ENCODE results near the gene KCNMA1.

The KCNMA1 gene

GRCh38 chr10:76972541-76972940 lies 665.1 kb downstream of the KCNMA1 start:
- Histone ChIP-seq H3K9ac (ENCODE audit: low read depth, low read length, poor library complexity) (no peak overlapping the region), H2AFZ (ENCODE audit: low read length) (no peak overlapping the region), H3K27ac (replicated peaks; ENCODE audit: low read length) (no peak overlapping the region), H3K9me3 (replicated peaks in 1 of 2; ENCODE audit: control insufficient read depth in 2 of 2, insufficient read depth in 1 of 2, low read depth in 1 of 2, low read length in 2 of 2) (no peaks in the 10 kb centered on the region), H3K18ac (ENCODE audit: low read length) (no peak overlapping the region), H2AK5ac (ENCODE audit: low read depth, low read length) (no peak overlapping the region), H3K4me3 (ENCODE audit: low read length in 2 of 2) (no peak overlapping the region), H3K27me3 (ENCODE audit: control insufficient read depth in 3 of 3, insufficient read depth in 3 of 3, low read depth in 1 of 3, low read length in 3 of 3) (no peaks in the 10 kb centered on the region), H3K4me2 (ENCODE audit: insufficient read depth, low read length, poor library complexity, severe bottlenecking) (no peak overlapping the region), H2BK12ac (ENCODE audit: low read length) (no peak overlapping the region), H3K79me1 (ENCODE audit: low read depth, low read length) (no peaks in the 10 kb centered on the region), H4K91ac (ENCODE audit: low read depth, low read length, poor library complexity) (no peak overlapping the region), H4K8ac (ENCODE audit: low read depth, low read length) (no peak overlapping the region), H2BK5ac (ENCODE audit: low read length) (no peak overlapping the region), H3K36me3 (replicated peaks in 1 of 2; ENCODE audit: control insufficient read depth in 2 of 2, insufficient read depth in 2 of 2, low read length in 2 of 2) (no peaks in the 10 kb centered on the region), H3K4ac (ENCODE audit: low read length) (no peak overlapping the region), H2BK15ac (ENCODE audit: low read length) (no peak overlapping the region), H3K23ac (ENCODE audit: low read depth, low read length, poor library complexity) (no peak overlapping the region), H3K14ac (ENCODE audit: low read length) (no peak overlapping the region), H3K4me1 (ENCODE audit: control insufficient read depth in 2 of 2, insufficient read depth in 1 of 2, low read depth in 1 of 2, low read length in 2 of 2) (peaks cover 0 to 6% of the 10 kb centered on the region in 2 donors), H2BK120ac (ENCODE audit: low read depth, low read length) (no peak overlapping the region)
- no peak for DNase-seq (ENCODE audit: low spot score)
- no CpG with 5 or more reads among the region's 2 CpGs for WGBS, 2 donors (ENCODE audit: extremely low coverage in 2 of 2, insufficient read length in 2 of 2, insufficient replicate concordance in 1 of 2)

GRCh38 chr10:76971547-76972170 lies 665.9 kb downstream of the KCNMA1 start:
- no peak overlapping the region for H2BK5ac ChIP-seq (ENCODE audit: low read length)
- WGBS, 2 donors (ENCODE audit: extremely low coverage in 2 of 2, insufficient read length in 2 of 2, insufficient replicate concordance in 1 of 2): no CpG with 5 or more reads among the region's 8 CpGs

GRCh38 chr10:76970711-76971519 lies 666.7 kb downstream of the KCNMA1 start:
- H3K27ac ChIP-seq (replicated peaks; ENCODE audit: low read length): no peak overlapping the region
- no CpG with 5 or more reads among the region's 6 CpGs for WGBS, 2 donors (ENCODE audit: extremely low coverage in 2 of 2, insufficient read length in 2 of 2, insufficient replicate concordance in 1 of 2)
- H4K8ac ChIP-seq (ENCODE audit: low read depth, low read length): no peak overlapping the region
- H2BK5ac ChIP-seq (ENCODE audit: low read length): no peak overlapping the region
- H2BK15ac ChIP-seq (ENCODE audit: low read length): no peak overlapping the region
- H3K36me3 ChIP-seq (replicated peaks in 1 of 2; ENCODE audit: control insufficient read depth in 2 of 2, insufficient read depth in 2 of 2, low read length in 2 of 2): no peaks in the 10 kb centered on the region
- no peak overlapping the region for H3K9ac ChIP-seq (ENCODE audit: low read depth, low read length, poor library complexity)
- H3K9me3 ChIP-seq (replicated peaks in 1 of 2; ENCODE audit: control insufficient read depth in 2 of 2, insufficient read depth in 1 of 2, low read depth in 1 of 2, low read length in 2 of 2): no peaks in the 10 kb centered on the region
- no peak overlapping the region for H3K23ac ChIP-seq (ENCODE audit: low read depth, low read length, poor library complexity)
- no peak overlapping the region for H2BK120ac ChIP-seq (ENCODE audit: low read depth, low read length)
- H2BK12ac ChIP-seq (ENCODE audit: low read length): no peak overlapping the region
- H3K4me3 ChIP-seq (ENCODE audit: low read length in 2 of 2): no peak overlapping the region
- H3K27me3 ChIP-seq (ENCODE audit: control insufficient read depth in 3 of 3, insufficient read depth in 3 of 3, low read depth in 1 of 3, low read length in 3 of 3): no peaks in the 10 kb centered on the region
- H3K18ac ChIP-seq (ENCODE audit: low read length): no peak overlapping the region
- no peak overlapping the region for H4K91ac ChIP-seq (ENCODE audit: low read depth, low read length, poor library complexity)
- H3K4me1 ChIP-seq (ENCODE audit: control insufficient read depth in 2 of 2, insufficient read depth in 1 of 2, low read depth in 1 of 2, low read length in 2 of 2): peaks cover 0 to 6% of the 10 kb centered on the region in 2 donors
- no peaks in the 10 kb centered on the region for H3K79me1 ChIP-seq (ENCODE audit: low read depth, low read length)
- no peak overlapping the region for H2AFZ ChIP-seq (ENCODE audit: low read length)
- H3K4ac ChIP-seq (ENCODE audit: low read length): no peak overlapping the region
- H3K14ac ChIP-seq (ENCODE audit: low read length): no peak overlapping the region
- H3K4me2 ChIP-seq (ENCODE audit: insufficient read depth, low read length, poor library complexity, severe bottlenecking): no peak overlapping the region
- DNase-seq (ENCODE audit: low spot score): no peak
- H2AK5ac ChIP-seq (ENCODE audit: low read depth, low read length): no peak overlapping the region

More at GRCh38 chr10:76971547-76972170, 665.9 kb downstream of the KCNMA1 start:
- Histone ChIP-seq H3K4ac (ENCODE audit: low read length) (no peak overlapping the region), H3K18ac (ENCODE audit: low read length) (no peak overlapping the region), H3K9ac (ENCODE audit: low read depth, low read length, poor library complexity) (no peak overlapping the region), H3K27ac (replicated peaks; ENCODE audit: low read length) (no peak overlapping the region), H4K8ac (ENCODE audit: low read depth, low read length) (no peak overlapping the region), H3K9me3 (replicated peaks in 1 of 2; ENCODE audit: control insufficient read depth in 2 of 2, insufficient read depth in 1 of 2, low read depth in 1 of 2, low read length in 2 of 2) (no peaks in the 10 kb centered on the region), H3K23ac (ENCODE audit: low read depth, low read length, poor library complexity) (no peak overlapping the region), H3K4me3 (ENCODE audit: low read length in 2 of 2) (no peak overlapping the region), H3K27me3 (ENCODE audit: control insufficient read depth in 3 of 3, insufficient read depth in 3 of 3, low read depth in 1 of 3, low read length in 3 of 3) (no peaks in the 10 kb centered on the region), H2AK5ac (ENCODE audit: low read depth, low read length) (no peak overlapping the region), H2AFZ (ENCODE audit: low read length) (no peak overlapping the region), H2BK15ac (ENCODE audit: low read length) (no peak overlapping the region), H2BK120ac (ENCODE audit: low read depth, low read length) (no peak overlapping the region), H3K79me1 (ENCODE audit: low read depth, low read length) (no peaks in the 10 kb centered on the region), H3K4me1 (ENCODE audit: control insufficient read depth in 2 of 2, insufficient read depth in 1 of 2, low read depth in 1 of 2, low read length in 2 of 2) (peaks cover 0 to 6% of the 10 kb centered on the region in 2 donors), H4K91ac (ENCODE audit: low read depth, low read length, poor library complexity) (no peak overlapping the region), H3K36me3 (replicated peaks in 1 of 2; ENCODE audit: control insufficient read depth in 2 of 2, insufficient read depth in 2 of 2, low read length in 2 of 2) (no peaks in the 10 kb centered on the region), H3K4me2 (ENCODE audit: insufficient read depth, low read length, poor library complexity, severe bottlenecking) (no peak overlapping the region), H2BK12ac (ENCODE audit: low read length) (no peak overlapping the region), H3K14ac (ENCODE audit: low read length) (no peak overlapping the region)
- DNase-seq (ENCODE audit: low spot score): no peak

- Histone ChIP-seq H3K4me1 (ENCODE audit: control insufficient read depth in 2 of 2, insufficient read depth in 1 of 2, low read depth in 1 of 2, low read length in 2 of 2) (peaks cover 0 to 6% of the 10 kb centered on the region in 2 donors), H3K9ac (ENCODE audit: low read depth, low read length, poor library complexity) (no peak overlapping the region), H3K4me3 (ENCODE audit: low read length in 2 of 2) (peak overlapping the region in 1 of 2 donors; percentile 47), H3K18ac (ENCODE audit: low read length) (no peak overlapping the region), H3K23ac (ENCODE audit: low read depth, low read length, poor library complexity) (no peak overlapping the region), H3K27ac (replicated peaks; ENCODE audit: low read length) (no peak overlapping the region), H3K4ac (ENCODE audit: low read length) (no peak overlapping the region), H4K91ac (ENCODE audit: low read depth, low read length, poor library complexity) (no peak overlapping the region), H2AK5ac (ENCODE audit: low read depth, low read length) (no peak overlapping the region), H3K36me3 (replicated peaks in 1 of 2; ENCODE audit: control insufficient read depth in 2 of 2, insufficient read depth in 2 of 2, low read length in 2 of 2) (no peaks in the 10 kb centered on the region), H3K4me2 (ENCODE audit: insufficient read depth, low read length, poor library complexity, severe bottlenecking) (no peak overlapping the region), H3K9me3 (replicated peaks in 1 of 2; ENCODE audit: control insufficient read depth in 2 of 2, insufficient read depth in 1 of 2, low read depth in 1 of 2, low read length in 2 of 2) (no peaks in the 10 kb centered on the region), H3K14ac (ENCODE audit: low read length) (no peak overlapping the region), H3K27me3 (ENCODE audit: control insufficient read depth in 3 of 3, insufficient read depth in 3 of 3, low read depth in 1 of 3, low read length in 3 of 3) (no peaks in the 10 kb centered on the region), H2AFZ (ENCODE audit: low read length) (no peak overlapping the region), H3K79me1 (ENCODE audit: low read depth, low read length) (no peaks in the 10 kb centered on the region), H2BK15ac (ENCODE audit: low read length) (no peak overlapping the region), H4K8ac (ENCODE audit: low read depth, low read length) (no peak overlapping the region), H2BK12ac (ENCODE audit: low read length) (peak overlapping the region; percentile 68), H2BK120ac (ENCODE audit: low read depth, low read length) (no peak overlapping the region), H2BK5ac (ENCODE audit: low read length) (no peak overlapping the region)
- DNase-seq (ENCODE audit: low spot score): no peak
- WGBS, 2 donors (ENCODE audit: extremely low coverage in 2 of 2, insufficient read length in 2 of 2, insufficient replicate concordance in 1 of 2): no CpG with 5 or more reads among the region's 9 CpGs
Measured at GRCh38 chr10:76969366-76969948, 668.2 kb downstream of the KCNMA1 start.

All from neuronal stem cell (in vitro differentiated cells).